ENCODE results near the gene RNF212B. TPM values are rescaled to one million over a fixed set of nuclear protein-coding genes. Genes with fewer than 3 reads are reported as not detected.

Gene RNF212B
- total and polyA plus RNA-seq, 2 of the 13 experiments (the other 11 are each of a cell fraction or from before 2014, with no cell fraction given): 0.05 TPM; not detected in 1

DNA sequence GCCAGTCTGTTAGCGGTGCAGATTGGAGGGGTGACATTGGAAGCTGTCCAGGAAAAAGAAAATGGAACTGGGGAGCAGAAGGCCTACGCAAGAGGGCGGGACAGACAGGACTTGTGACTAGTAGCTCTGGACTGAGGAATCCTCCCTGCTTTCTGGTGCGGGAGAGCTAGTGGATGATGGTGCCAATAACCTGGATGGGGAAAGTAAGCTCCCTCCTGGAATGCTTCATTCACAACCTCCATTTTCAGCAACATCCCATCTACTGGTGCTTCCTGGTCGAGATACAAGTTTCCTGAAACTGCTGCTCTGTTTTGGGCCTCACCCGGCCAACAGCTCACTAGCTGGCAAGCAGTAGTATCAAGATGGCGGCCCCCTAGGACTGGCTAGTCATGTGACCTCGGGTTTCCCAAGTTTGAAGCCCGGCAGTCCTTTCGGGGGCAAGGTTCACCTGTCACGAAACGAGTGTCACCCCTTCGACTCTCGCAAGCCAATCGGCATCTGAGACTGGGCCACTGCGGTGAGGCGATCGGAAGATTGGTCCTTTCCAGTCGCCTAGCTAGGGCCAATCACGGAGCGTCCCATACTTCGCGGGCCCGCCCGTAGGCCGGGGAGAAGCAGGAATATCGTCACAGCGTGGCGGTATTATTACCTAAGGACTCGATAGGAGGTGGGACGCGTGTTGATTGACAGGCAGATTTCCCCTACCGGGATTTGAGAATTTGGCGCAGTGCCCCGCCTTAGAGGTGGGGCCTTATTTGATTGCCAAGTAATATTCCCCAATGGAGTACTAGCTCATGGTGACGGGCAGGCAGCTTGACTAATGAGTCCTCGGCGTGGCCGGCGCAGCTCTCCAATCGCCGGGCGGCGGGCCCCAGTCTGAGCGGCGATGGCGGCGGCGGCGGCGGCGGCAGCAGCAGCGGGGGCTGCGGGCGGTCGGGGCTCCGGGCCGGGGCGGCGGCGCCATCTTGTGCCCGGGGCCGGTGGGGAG, 83.1 kb downstream of the RNF212B start, which contains the start of gene PABPN1 (continued):
- TF ChIP-seq LCORL (IDR thresholded peaks at IDR 0.05): peak; percentile 94
- 0 out of 2 replicates have a peak, but pooled peaks have one; percentile 45 for TF ChIP-seq LCORL (CRISPR knock-in tag; IDR thresholded peaks at IDR 0.05)
- TF ChIP-seq, protein P1, sequence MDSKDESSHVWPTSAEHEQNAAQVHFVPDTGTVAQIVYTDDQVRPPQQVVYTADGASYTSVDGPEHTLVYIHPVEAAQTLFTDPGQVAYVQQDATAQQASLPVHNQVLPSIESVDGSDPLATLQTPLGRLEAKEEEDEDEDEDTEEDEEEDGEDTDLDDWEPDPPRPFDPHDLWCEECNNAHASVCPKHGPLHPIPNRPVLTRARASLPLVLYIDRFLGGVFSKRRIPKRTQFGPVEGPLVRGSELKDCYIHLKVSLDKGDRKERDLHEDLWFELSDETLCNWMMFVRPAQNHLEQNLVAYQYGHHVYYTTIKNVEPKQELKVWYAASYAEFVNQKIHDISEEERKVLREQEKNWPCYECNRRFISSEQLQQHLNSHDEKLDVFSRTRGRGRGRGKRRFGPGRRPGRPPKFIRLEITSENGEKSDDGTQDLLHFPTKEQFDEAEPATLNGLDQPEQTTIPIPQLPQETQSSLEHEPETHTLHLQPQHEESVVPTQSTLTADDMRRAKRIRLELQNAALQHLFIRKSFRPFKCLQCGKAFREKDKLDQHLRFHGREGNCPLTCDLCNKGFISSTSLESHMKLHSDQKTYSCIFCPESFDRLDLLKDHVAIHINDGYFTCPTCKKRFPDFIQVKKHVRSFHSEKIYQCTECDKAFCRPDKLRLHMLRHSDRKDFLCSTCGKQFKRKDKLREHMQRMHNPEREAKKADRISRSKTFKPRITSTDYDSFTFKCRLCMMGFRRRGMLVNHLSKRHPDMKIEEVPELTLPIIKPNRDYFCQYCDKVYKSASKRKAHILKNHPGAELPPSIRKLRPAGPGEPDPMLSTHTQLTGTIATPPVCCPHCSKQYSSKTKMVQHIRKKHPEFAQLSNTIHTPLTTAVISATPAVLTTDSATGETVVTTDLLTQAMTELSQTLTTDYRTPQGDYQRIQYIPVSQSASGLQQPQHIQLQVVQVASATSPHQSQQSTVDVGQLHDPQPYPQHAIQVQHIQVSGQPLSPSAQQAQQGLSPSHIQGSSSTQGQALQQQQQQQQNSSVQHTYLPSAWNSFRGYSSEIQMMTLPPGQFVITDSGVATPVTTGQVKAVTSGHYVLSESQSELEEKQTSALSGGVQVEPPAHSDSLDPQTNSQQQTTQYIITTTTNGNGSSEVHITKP (CRISPR knock-in tag; IDR thresholded peaks at IDR 0.05; ENCODE audit: low read depth): peak; percentile 89
- no peak for TF ChIP-seq JARID2 (CRISPR knock-in tag; IDR thresholded peaks at IDR 0.05; ENCODE audit: insufficient replicate concordance)
- TF ChIP-seq ZNF501 (CRISPR knock-in tag; IDR thresholded peaks at IDR 0.05): peak; percentile 99
- TF ChIP-seq, protein P2, sequence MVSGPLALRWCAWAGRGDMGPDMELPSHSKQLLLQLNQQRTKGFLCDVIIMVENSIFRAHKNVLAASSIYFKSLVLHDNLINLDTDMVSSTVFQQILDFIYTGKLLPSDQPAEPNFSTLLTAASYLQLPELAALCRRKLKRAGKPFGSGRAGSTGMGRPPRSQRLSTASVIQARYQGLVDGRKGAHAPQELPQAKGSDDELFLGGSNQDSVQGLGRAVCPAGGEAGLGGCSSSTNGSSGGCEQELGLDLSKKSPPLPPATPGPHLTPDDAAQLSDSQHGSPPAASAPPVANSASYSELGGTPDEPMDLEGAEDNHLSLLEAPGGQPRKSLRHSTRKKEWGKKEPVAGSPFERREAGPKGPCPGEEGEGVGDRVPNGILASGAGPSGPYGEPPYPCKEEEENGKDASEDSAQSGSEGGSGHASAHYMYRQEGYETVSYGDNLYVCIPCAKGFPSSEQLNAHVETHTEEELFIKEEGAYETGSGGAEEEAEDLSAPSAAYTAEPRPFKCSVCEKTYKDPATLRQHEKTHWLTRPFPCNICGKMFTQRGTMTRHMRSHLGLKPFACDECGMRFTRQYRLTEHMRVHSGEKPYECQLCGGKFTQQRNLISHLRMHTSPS (CRISPR knock-in tag; IDR thresholded peaks at IDR 0.05; ENCODE audit: low read depth): peak; percentile 66; the same call in 1 of the 2 replicates
- peak; percentile 96 for TF ChIP-seq MYC (CRISPR knock-in tag; IDR thresholded peaks at IDR 0.05; ENCODE audit: borderline replicate concordance)
- TF ChIP-seq ZNF652 (CRISPR knock-in tag; IDR thresholded peaks at IDR 0.05; ENCODE audit: borderline replicate concordance, low read depth): no peak; the same call in 1 of the 2 replicates
- TF ChIP-seq, protein P3, sequence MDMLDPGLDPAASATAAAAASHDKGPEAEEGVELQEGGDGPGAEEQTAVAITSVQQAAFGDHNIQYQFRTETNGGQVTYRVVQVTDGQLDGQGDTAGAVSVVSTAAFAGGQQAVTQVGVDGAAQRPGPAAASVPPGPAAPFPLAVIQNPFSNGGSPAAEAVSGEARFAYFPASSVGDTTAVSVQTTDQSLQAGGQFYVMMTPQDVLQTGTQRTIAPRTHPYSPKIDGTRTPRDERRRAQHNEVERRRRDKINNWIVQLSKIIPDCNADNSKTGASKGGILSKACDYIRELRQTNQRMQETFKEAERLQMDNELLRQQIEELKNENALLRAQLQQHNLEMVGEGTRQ (IDR thresholded peaks at IDR 0.05; ENCODE audit: low read depth, low read length): peak; percentile 92
- TF ChIP-seq, protein P3 (CRISPR knock-in tag; IDR thresholded peaks at IDR 0.05; ENCODE audit: borderline replicate concordance): peak; percentile 99
- peak; percentile 97; the same call in 1 of the 2 replicates for TF ChIP-seq TBP (CRISPR knock-in tag; IDR thresholded peaks at IDR 0.05)
- TF ChIP-seq CCAR2 (optimal IDR thresholded peaks at IDR 0.05; ENCODE audit: low read depth, low read length): peak; percentile 91
- peak; percentile 96 for TF ChIP-seq AGO1 (IDR thresholded peaks at IDR 0.05; ENCODE audit: low read depth, low read length, poor library complexity, severe bottlenecking)
- peak; percentile 87 for TF ChIP-seq ZIK1 (CRISPR knock-in tag; IDR thresholded peaks at IDR 0.05; ENCODE audit: borderline replicate concordance, low read depth)
- TF ChIP-seq SOX6 (IDR thresholded peaks at IDR 0.05): no peak
- peak; percentile 88 for TF ChIP-seq SOX6 (CRISPR knock-in tag; IDR thresholded peaks at IDR 0.05)
- TF ChIP-seq ZNF431 (CRISPR knock-in tag; IDR thresholded peaks at IDR 0.05; ENCODE audit: borderline replicate concordance, low read depth): no peak
- no peak for TF ChIP-seq SCMH1 (CRISPR knock-in tag; IDR thresholded peaks at IDR 0.05; ENCODE audit: borderline replicate concordance)
- TF ChIP-seq, protein P4, sequence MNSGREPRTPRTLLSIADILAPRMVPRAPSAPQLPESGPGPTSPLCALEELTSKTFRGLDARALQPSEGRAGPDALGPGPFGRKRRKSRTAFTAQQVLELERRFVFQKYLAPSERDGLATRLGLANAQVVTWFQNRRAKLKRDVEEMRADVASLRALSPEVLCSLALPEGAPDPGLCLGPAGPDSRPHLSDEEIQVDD (CRISPR knock-in tag; IDR thresholded peaks at IDR 0.05; ENCODE audit: borderline replicate concordance): no peak; the same call in 1 of the 2 replicates
- peak; percentile 99 for TF ChIP-seq ZNF225 (CRISPR knock-in tag; IDR thresholded peaks at IDR 0.05)
- peak; percentile 95 for TF ChIP-seq RXRA (CRISPR knock-in tag; IDR thresholded peaks at IDR 0.05)

Data from HepG2 (cell line).